Uterus (tissue), 2 donors: ENCODE data around the gene PRTFDC1.

Experiments
- POLR2A ChIP-seq, 2 donors: fragments of 450-650 bp; IDR thresholded peaks; one replicate each; pipeline ENCODE4 v1.6.1; 2016; ENCODE audit warnings: antibody characterized with exemption in 2 of 2, mild to moderate bottlenecking in 1 of 2, moderate library complexity in 1 of 2
- TF ChIP-seq, protein P1 (sequence below), 4 experiments: fragments of 200-600 bp in 2 of 4; fragments of 450-650 bp in 2 of 4; sonication (generic) in 2 of 4; IDR thresholded peaks; one replicate each; pipeline ENCODE4 v1.5.1; 2016 to 2019; ENCODE audit warnings: antibody characterized with exemption in 4 of 4, mild to moderate bottlenecking in 2 of 4, moderate library complexity in 1 of 4

GRCh38 chr10:24840784-24841183 lies 111.6 kb downstream of the PRTFDC1 start:
- TF ChIP-seq, protein P1, sequence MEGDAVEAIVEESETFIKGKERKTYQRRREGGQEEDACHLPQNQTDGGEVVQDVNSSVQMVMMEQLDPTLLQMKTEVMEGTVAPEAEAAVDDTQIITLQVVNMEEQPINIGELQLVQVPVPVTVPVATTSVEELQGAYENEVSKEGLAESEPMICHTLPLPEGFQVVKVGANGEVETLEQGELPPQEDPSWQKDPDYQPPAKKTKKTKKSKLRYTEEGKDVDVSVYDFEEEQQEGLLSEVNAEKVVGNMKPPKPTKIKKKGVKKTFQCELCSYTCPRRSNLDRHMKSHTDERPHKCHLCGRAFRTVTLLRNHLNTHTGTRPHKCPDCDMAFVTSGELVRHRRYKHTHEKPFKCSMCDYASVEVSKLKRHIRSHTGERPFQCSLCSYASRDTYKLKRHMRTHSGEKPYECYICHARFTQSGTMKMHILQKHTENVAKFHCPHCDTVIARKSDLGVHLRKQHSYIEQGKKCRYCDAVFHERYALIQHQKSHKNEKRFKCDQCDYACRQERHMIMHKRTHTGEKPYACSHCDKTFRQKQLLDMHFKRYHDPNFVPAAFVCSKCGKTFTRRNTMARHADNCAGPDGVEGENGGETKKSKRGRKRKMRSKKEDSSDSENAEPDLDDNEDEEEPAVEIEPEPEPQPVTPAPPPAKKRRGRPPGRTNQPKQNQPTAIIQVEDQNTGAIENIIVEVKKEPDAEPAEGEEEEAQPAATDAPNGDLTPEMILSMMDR (IDR thresholded peaks at IDR 0.05) = no peak
- TF ChIP-seq POLR2A (IDR thresholded peaks at IDR 0.05) = no peak
